GM06990 (cell line): ENCODE measurements around the gene WDR59.
"Not testable (repeated sequence)": the region's sequence is repeated elsewhere in the genome, so short reads cannot be mapped to it uniquely, and the experiment has no call there.

Experiments used
- DNase-seq: peaks from one replicate; pipeline ENCODE4 v3.0.0-alpha.2; 2011; ENCODE audit not compliant: insufficient read length; ENCODE audit errors: extremely low read depth
- H3K27me3 ChIP-seq: replicated peaks from 2 replicates; pipeline ENCODE4 v1.6.0; 2011; ENCODE audit warnings: low read length; ENCODE audit not compliant: control insufficient read depth, insufficient read depth
- H3K36me3 ChIP-seq: 2 replicates; pipeline ENCODE4 v1.5.1; 2011; ENCODE audit warnings: low read length; ENCODE audit not compliant: control insufficient read depth, insufficient read depth
- H3K4me3 ChIP-seq: replicated peaks from 2 replicates; pipeline ENCODE4 v1.5.1; 2011; ENCODE audit warnings: low read depth, mild to moderate bottlenecking, control low read depth, low read length
- CTCF ChIP-seq: IDR thresholded peaks from 2 replicates; pipeline ENCODE4 v1.5.1; 2011; ENCODE audit warnings: low read length, control low read depth, mild to moderate bottlenecking, inconsistent platforms; ENCODE audit not compliant: insufficient read depth, poor library complexity, severe bottlenecking

Gene WDR59

GRCh38 chr16:75017670-75018525 lies 33.0 kb upstream of the WDR59 start:
- no peak for TF ChIP-seq CTCF
- Histone ChIP-seq H3K27me3 (no peaks in the 10 kb centered on the region), H3K36me3 (no peaks in the 10 kb centered on the region), H3K4me3 (no peak overlapping the region)
- no peak for DNase-seq

GRCh38 chr16:75016451-75017081 lies 31.6 kb upstream of the WDR59 start:
- DNase-seq, H3K36me3 ChIP-seq: not testable (repeated sequence)

GRCh38 chr16:75014318-75014717 lies 29.4 kb upstream of the WDR59 start:
- H3K4me3 ChIP-seq: no peak overlapping the region
- H3K27me3 ChIP-seq: no peaks in the 10 kb centered on the region
- H3K36me3 ChIP-seq: no peaks in the 10 kb centered on the region
- no peak for TF ChIP-seq CTCF
- DNase-seq: no peak

More at GRCh38 chr16:75016451-75017081, 31.6 kb upstream of the WDR59 start:
- H3K4me3 ChIP-seq, H3K27me3 ChIP-seq: not testable (repeated sequence)

DNA sequence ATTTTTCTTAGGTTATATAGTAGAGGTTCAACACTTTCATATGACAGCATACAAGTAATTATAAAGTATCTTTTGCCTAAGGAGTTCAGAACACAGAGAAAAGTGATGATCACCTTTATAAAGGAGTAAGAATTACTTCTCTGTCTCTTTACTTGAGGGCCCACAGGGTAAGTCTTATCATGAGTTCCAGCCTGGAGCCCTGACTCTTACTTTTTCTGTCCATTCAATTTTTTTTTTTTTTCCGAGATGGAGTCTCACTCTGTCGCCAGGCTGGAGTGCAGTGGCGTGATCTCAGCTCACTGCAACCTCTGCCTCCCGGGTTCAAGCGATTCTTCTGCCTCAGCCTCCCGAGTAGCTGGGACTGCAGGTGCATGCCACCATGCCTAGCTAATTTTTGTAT lies 28.2 kb upstream of the WDR59 start:
- not testable (repeated sequence) for H3K36me3 ChIP-seq, H3K27me3 ChIP-seq, H3K4me3 ChIP-seq, DNase-seq

DNA sequence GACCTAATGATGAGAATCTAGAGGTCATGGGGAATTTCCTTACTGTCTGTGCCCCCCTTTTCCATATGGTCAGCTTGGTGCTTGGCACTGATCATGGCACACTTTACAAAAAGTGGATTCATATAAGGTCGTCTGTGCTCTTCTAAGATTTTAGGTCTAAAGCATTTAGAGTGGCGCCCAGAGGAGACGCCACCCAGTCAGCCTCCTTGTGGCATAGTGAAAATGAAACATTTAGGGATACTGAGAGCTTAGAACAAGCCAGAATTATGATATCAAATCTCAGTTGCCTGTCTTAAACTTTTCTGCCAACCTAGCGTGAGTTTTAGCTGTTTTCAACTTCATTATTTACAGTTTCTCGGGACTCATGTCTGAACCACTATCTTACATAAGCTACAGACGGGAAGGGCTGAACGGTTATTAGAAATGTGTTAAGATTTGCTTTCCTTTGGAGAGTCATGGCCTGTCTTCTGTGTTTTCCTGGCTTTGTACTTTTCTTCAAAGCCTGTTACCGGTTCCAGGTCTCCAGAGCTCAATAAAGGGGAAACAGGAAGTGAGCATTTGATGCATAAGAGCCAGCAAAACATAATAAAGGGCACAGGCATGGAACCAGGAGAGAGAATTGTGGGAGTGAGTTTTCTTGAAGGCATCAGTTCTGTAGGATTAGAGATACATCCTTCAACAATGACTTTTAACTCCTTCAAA lies 27.6 kb upstream of the WDR59 start:
- DNase-seq: peak; percentile 24
- Histone ChIP-seq H3K27me3 (no peaks in the 10 kb centered on the region), H3K36me3 (no peaks in the 10 kb centered on the region), H3K4me3 (peak overlapping the region; percentile 34)
- no peak for TF ChIP-seq CTCF

- Histone ChIP-seq H3K36me3 (no peaks in the 10 kb centered on the region), H3K27me3 (no peaks in the 10 kb centered on the region), H3K4me3 (peak overlapping the region; percentile 34)
- no peak for TF ChIP-seq CTCF
- DNase-seq: peak; percentile 72
Observed at GRCh38 chr16:75011634-75012307, 26.8 kb upstream of the WDR59 start.
